Keratinocyte (primary cell): ENCODE results near the gene PLA2G12A. TPM values are rescaled to one million over a fixed set of nuclear protein-coding genes. Genes with fewer than 3 reads are reported as not detected.

Experiments
- DNase-seq: peaks from one replicate; pipeline ENCODE4 v3.0.0-alpha.2; 2011; ENCODE audit warnings: low read depth, missing footprints, low spot score
- FAIRE-seq: peaks from 2 replicates; lab custom pipeline; 2011; peaks lifted over from hg19 to GRCh38; lab: Jason Lieb, UNC
- H2AFZ ChIP-seq: 2 replicates; pipeline ENCODE4 v1.6.0; 2012; ENCODE audit warnings: low read length, control low read depth, inconsistent platforms; ENCODE audit not compliant: control insufficient read depth
- H3K27ac ChIP-seq: 2 replicates; pipeline ENCODE4 v1.5.1; 2011; ENCODE audit warnings: low read length; ENCODE audit not compliant: control insufficient read depth, insufficient read depth
- H3K27me3 ChIP-seq: 3 replicates; pipeline ENCODE4 v1.6.0; 2011; ENCODE audit warnings: low read length; ENCODE audit not compliant: control insufficient read depth, insufficient read depth; ENCODE audit errors: extremely low read depth
- H3K36me3 ChIP-seq, 2 experiments: 2 replicates in 1 of 2; 3 replicates in 1 of 2; pipeline ENCODE4 v1.5.1; 2011; ENCODE audit warnings: low read length in 2 of 2, mild to moderate bottlenecking in 1 of 2; ENCODE audit not compliant: control insufficient read depth in 2 of 2, insufficient read depth in 2 of 2; ENCODE audit errors: extremely low read depth in 1 of 2
- H3K4me1 ChIP-seq: 3 replicates; pipeline ENCODE4 v1.5.1; 2011; ENCODE audit warnings: low read length; ENCODE audit not compliant: control insufficient read depth, insufficient read depth; ENCODE audit errors: extremely low read depth
- H3K4me2 ChIP-seq: 3 replicates; pipeline ENCODE4 v1.6.0; 2011; ENCODE audit warnings: low read depth, low read length; ENCODE audit not compliant: control insufficient read depth, insufficient read depth; ENCODE audit errors: extremely low read depth
- H3K4me3 ChIP-seq, 3 experiments: fragments of 200-600 bp in 1 of 3; sonication (generic) in 1 of 3; 2 replicates in 2 of 3; 3 replicates in 1 of 3; pipeline ENCODE4 v1.5.1; 2011 to 2016; ENCODE audit warnings: low read length in 3 of 3, mild to moderate bottlenecking in 3 of 3, control low read depth in 2 of 3, inconsistent platforms in 1 of 3, low read depth in 1 of 3, mixed read lengths in 1 of 3, mixed run types in 1 of 3, moderate library complexity in 1 of 3; ENCODE audit not compliant: control insufficient read depth in 2 of 3, insufficient read depth in 2 of 3; ENCODE audit errors: extremely low read depth in 1 of 3
- H3K79me2 ChIP-seq: 2 replicates; pipeline ENCODE4 v1.6.0; 2012; ENCODE audit warnings: low read length; ENCODE audit not compliant: control insufficient read depth, insufficient read depth
- H3K9ac ChIP-seq: 3 replicates; pipeline ENCODE4 v1.6.0; 2011; ENCODE audit warnings: low read length; ENCODE audit not compliant: control insufficient read depth, insufficient read depth; ENCODE audit errors: extremely low read depth
- H3K9me1 ChIP-seq: 3 replicates; pipeline ENCODE4 v1.6.0; 2011; ENCODE audit warnings: low read length; ENCODE audit not compliant: control insufficient read depth, insufficient read depth; ENCODE audit errors: extremely low read depth
- H3K9me3 ChIP-seq: 2 replicates; pipeline ENCODE4 v1.5.1; 2012; ENCODE audit warnings: low read depth, low read length; ENCODE audit not compliant: control insufficient read depth
- H4K20me1 ChIP-seq: 3 replicates; pipeline ENCODE4 v1.6.0; 2011; ENCODE audit warnings: low read length; ENCODE audit not compliant: control insufficient read depth, insufficient read depth; ENCODE audit errors: extremely low read depth
- EZH2 ChIP-seq: IDR thresholded peaks from one replicate; pipeline ENCODE4 v1.6.1; 2012; ENCODE audit warnings: inconsistent platforms, mild to moderate bottlenecking, low read length, moderate library complexity
- dilution Hi-C: fragments of 300-500 bp; cut with MboI; formaldehyde crosslinking; loops from one replicate; pipeline ENCODE4 v1.7.0; 2020; ENCODE audit warnings: low sequenced_read_pairs; ENCODE audit not compliant: extremely low pct_ligation_motif_present
- polyA plus RNA-seq, 5 experiments: library from polyadenylated mRNA; depleted of rRNA in 3 of 5; stranded (reverse) in 3 of 5; stranded (forward) in 1 of 5; unstranded in 1 of 5; fragments of >200 nt; gene quantifications; 1 replicate in 1 of 5; 2 replicates in 3 of 5; 3 replicates in 1 of 5; pipeline versions ENCODE4 v1.2.1 to v1.2.3, GENCODE V29; 2011 to 2012; ENCODE audit warnings: missing spikeins in 2 of 5, low read depth in 1 of 5, low replicate concordance in 1 of 5
- TF ChIP-seq, protein P1 (sequence below), 3 experiments: IDR thresholded peaks in 1 of 3; conservative IDR thresholded peaks in 1 of 3; optimal IDR thresholded peaks in 1 of 3; 2 replicates in 2 of 3; 3 replicates in 1 of 3; pipeline versions ENCODE3 to v1.5.1; 2011; ENCODE audit warnings: low read length in 3 of 3, mild to moderate bottlenecking in 3 of 3, moderate library complexity in 2 of 3, control low read depth in 1 of 3, inconsistent platforms in 1 of 3; ENCODE audit not compliant: insufficient read depth in 2 of 3; ENCODE audit errors: extremely low read depth in 1 of 3

PLA2G12A gene
- polyA plus RNA-seq, 1 donor (not counting 4 experiments of a cell fraction or from before 2014, with no cell fraction given), result 63.7 TPM

GRCh38 chr4:109745830-109746229 is 16.0 kb upstream of the PLA2G12A start:
- DNase-seq (no peak), FAIRE-seq (no peak)
- Histone ChIP-seq H3K9me3 (no peaks in the 10 kb centered on the region), H3K4me3 (no peak overlapping the region), H3K27me3 (peaks cover 5% of the 10 kb centered on the region), H3K79me2 (no peaks in the 10 kb centered on the region), H3K9me1 (no peaks in the 10 kb centered on the region), H4K20me1 (no peaks in the 10 kb centered on the region), H3K27ac (no peak overlapping the region), H3K4me1 (no peaks in the 10 kb centered on the region), H2AFZ (no peak overlapping the region), H3K36me3 (no peaks in the 10 kb centered on the region), H3K9ac (no peak overlapping the region), H3K4me2 (no peak overlapping the region)
- dilution Hi-C loops, result no loop called here
- no peak for TF ChIP-seq EZH2
- TF ChIP-seq, protein P1, sequence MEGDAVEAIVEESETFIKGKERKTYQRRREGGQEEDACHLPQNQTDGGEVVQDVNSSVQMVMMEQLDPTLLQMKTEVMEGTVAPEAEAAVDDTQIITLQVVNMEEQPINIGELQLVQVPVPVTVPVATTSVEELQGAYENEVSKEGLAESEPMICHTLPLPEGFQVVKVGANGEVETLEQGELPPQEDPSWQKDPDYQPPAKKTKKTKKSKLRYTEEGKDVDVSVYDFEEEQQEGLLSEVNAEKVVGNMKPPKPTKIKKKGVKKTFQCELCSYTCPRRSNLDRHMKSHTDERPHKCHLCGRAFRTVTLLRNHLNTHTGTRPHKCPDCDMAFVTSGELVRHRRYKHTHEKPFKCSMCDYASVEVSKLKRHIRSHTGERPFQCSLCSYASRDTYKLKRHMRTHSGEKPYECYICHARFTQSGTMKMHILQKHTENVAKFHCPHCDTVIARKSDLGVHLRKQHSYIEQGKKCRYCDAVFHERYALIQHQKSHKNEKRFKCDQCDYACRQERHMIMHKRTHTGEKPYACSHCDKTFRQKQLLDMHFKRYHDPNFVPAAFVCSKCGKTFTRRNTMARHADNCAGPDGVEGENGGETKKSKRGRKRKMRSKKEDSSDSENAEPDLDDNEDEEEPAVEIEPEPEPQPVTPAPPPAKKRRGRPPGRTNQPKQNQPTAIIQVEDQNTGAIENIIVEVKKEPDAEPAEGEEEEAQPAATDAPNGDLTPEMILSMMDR (optimal IDR thresholded peaks at IDR 0.05 in 1 of 3, IDR thresholded peaks at IDR 0.05 in 1 of 3, conservative IDR thresholded peaks at IDR 0.05 in 1 of 3; ENCODE audit: extremely low read depth in 1 of 3, insufficient read depth in 2 of 3, low read length in 3 of 3), result no peak

DNA sequence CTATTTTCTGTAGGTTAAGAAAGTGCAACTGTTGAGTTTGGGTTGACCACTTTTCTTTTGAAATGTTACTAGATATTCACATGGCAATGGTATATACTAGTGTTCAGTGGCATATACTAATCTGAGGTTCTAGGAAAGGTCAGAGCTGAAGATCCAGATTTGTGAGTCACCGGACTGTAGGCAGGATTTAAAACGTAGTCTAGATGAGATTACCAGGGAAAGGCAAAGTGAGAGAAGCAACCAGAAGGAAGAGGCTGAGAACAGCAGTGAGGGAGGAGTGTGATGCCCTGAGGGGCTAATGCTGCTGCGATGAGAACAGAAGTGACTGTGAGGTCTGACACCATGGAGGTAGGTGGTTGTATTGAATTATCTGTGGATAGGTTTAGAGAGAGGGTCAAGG is 9.7 kb upstream of the PLA2G12A start:
- H2AFZ ChIP-seq, result no peak overlapping the region
- no peak overlapping the region for H3K9ac ChIP-seq
- no peaks in the 10 kb centered on the region for H3K9me3 ChIP-seq
- no peaks in the 10 kb centered on the region for H3K36me3 ChIP-seq
- H3K9me1 ChIP-seq, result no peaks in the 10 kb centered on the region
- no peaks in the 10 kb centered on the region for H3K79me2 ChIP-seq
- dilution Hi-C loops, result no loop called here
- FAIRE-seq (no peak), DNase-seq (no peak)
- H3K27ac ChIP-seq, result no peak overlapping the region
- no peak overlapping the region for H3K4me3 ChIP-seq
- H4K20me1 ChIP-seq, result no peaks in the 10 kb centered on the region
- H3K4me2 ChIP-seq, result no peak overlapping the region
- no peaks in the 10 kb centered on the region for H3K4me1 ChIP-seq
- no peak for TF ChIP-seq EZH2
- TF ChIP-seq, protein P1 (optimal IDR thresholded peaks at IDR 0.05 in 1 of 3, IDR thresholded peaks at IDR 0.05 in 1 of 3, conservative IDR thresholded peaks at IDR 0.05 in 1 of 3; ENCODE audit: extremely low read depth in 1 of 3, insufficient read depth in 2 of 3, low read length in 3 of 3), result no peak
- H3K27me3 ChIP-seq, result no peaks in the 10 kb centered on the region
